HG03378 (cell line): Measurements from ENCODE around the gene CDHR3.

Experiments
- ATAC-seq: cut with Tn5 transposase; IDR thresholded peaks from one replicate; pipeline ENCODE4 v1.9.1; 2021; ENCODE audit warnings: mild to moderate bottlenecking, moderate library complexity; ENCODE audit not compliant: unreplicated experiment

Gene CDHR3, protein sequence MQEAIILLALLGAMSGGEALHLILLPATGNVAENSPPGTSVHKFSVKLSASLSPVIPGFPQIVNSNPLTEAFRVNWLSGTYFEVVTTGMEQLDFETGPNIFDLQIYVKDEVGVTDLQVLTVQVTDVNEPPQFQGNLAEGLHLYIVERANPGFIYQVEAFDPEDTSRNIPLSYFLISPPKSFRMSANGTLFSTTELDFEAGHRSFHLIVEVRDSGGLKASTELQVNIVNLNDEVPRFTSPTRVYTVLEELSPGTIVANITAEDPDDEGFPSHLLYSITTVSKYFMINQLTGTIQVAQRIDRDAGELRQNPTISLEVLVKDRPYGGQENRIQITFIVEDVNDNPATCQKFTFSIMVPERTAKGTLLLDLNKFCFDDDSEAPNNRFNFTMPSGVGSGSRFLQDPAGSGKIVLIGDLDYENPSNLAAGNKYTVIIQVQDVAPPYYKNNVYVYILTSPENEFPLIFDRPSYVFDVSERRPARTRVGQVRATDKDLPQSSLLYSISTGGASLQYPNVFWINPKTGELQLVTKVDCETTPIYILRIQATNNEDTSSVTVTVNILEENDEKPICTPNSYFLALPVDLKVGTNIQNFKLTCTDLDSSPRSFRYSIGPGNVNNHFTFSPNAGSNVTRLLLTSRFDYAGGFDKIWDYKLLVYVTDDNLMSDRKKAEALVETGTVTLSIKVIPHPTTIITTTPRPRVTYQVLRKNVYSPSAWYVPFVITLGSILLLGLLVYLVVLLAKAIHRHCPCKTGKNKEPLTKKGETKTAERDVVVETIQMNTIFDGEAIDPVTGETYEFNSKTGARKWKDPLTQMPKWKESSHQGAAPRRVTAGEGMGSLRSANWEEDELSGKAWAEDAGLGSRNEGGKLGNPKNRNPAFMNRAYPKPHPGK

DNA sequence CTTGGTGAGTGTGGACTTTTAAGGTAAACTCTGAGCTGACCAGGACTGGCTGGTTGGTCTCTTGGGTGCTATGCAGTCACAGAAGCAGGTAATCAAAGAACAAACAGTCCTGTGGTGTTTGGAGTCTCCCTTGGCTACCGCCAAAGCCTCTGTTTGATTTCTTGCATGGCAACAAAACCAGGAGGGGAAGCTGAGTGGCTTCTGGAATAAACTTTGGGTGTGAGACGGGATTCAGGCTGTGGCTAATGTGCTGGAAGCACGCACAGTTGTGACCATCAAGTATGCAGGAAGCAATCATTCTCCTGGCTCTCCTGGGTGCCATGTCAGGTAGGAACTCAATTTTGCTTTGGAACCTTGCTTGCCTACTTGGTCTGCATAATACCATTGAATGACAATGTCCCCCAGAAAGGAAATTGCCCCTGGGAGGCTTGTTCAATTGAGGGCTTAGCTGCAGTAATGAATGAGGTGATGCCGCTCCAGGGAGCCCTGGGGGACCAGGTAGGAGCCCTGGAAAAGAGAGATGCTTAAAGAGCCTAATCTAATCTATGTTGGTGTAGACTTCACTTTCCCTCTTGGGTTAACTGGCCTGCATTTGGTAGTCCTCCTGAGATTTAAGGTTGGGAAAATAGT, at the start of gene CDHR3:
Gene CDHR3 (plus strand): TSS at position 227 of the 630 bp plus-strand sequence. CDS start 55 bp downstream, at position 282.
- ATAC-seq = no peak

- ATAC-seq = no peak
These were observed 49.1 kb upstream of the CDHR3 start for GRCh38 chr7:105913947-105914346.

GRCh38 chr7:105916603-105917002, 46.5 kb upstream of the CDHR3 start:
- ATAC-seq = no peak

GRCh38 chr7:105917659-105918058, 45.4 kb upstream of the CDHR3 start:
- ATAC-seq = no peak

DNA sequence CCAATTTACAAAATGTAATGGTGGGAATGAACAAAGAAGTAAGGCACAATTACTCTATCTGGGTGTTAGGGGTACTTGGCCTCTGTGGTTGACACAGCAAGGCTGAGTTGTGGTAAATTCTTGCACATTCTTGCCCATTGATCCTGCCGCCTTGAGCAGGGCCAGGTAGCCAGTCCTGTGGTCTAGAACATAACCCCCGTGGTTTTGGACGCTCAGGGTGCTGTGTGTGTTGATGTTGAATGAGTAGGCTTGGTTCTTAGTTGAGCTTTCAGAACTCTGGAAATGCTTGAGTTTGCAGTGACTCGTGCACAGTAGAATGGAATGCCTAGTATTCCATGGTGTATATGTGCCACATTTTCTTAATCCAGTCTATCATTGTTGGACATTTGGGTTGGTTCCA, 42.3 kb upstream of the CDHR3 start:
- no peak for ATAC-seq

GRCh38 chr7:105924945-105925344, 38.1 kb upstream of the CDHR3 start:
- no peak for ATAC-seq

GRCh38 chr7:105926131-105926530, 36.9 kb upstream of the CDHR3 start:
- no peak for ATAC-seq

GRCh38 chr7:105931179-105931578, 31.9 kb upstream of the CDHR3 start:
- no peak for ATAC-seq

DNA sequence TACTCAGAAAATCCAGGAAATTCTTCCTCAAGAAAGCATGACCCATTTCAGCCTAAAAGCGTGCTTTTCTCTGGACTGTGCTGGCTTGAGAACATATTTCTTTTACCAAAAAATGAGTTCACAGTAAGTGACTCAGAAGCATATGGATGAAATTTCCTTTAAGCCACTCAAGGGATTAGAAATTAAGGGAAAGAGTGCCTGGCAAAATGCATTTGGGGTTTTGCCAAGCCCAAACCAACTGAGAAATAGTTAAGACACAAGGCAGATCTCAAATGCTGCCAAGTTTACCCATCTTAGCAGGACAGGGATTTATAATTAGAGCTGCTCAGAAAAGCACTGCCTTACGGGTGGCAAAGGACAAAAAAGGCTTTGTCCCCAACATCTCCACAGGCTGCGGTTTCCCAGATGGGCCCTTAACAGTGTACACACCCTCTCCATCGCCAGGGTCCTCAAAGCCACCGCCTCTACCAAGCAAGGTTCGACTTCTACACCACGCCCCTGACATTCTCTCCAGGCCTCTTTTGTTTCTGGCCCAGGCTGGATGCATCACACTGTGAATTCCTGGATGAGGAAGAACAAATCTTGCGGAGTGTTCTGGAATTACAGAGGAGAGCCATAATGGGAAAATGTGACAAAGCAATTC, 30.1 kb upstream of the CDHR3 start:
- ATAC-seq = no peak

- no peak for ATAC-seq
These were observed 28.4 kb upstream of the CDHR3 start for GRCh38 chr7:105934572-105935185.

DNA sequence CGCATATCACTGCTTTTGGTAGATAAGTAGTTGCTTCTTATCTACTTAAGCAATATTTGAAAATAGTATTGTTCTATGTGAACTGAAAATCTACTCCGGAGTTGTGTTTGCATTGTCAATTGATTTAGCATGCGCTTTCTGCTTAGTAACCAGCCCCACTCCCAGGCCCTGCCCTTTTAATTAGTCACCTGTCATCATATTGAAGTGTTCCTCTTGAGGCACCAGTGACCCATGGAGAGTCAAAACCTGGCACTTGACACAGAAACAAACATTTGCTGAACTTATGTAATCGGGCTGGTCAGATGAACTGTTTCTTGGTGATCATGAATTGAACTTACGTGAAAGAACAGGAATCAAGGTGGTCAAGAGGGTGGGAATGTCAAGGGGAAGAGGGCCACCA, 27.8 kb upstream of the CDHR3 start:
- ATAC-seq = no peak

DNA sequence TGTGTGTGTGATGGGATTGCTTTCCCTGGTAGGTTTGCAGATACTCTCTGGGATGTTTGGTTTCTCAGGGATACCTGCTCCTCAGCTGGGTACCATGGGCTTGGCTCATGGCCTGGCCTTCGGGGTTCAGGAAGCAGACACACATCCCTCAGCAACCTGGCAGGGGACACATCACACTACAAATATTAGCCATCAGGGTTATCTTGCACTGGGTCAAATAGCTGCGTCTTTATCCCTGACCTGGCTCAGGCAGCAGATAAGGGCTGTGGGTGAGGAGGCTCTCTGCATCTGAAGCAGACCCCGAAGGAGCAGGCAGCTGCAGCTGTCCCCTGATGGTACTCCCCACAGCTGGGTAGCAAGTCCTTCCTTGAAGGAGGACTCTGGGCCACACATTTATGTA, 25.7 kb upstream of the CDHR3 start:
- ATAC-seq = no peak

DNA sequence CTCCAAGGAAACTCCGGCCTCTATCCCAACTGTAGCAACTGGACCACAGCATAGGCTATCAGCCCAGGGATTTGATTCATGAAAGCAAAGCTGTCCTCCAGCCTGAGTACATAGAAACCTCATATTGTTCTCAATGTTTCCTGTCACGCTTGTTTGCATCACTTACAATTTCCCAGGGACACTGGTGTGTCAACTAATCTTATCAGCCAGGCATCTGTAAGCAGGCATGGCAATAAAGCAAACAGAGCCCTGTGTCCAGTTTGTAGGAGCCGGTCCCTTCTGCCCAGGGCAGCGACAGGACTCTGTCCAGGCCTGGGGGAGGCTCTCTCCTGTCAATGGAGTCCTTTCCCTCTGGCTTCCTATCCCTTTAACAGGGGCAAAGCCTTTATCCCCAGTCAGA, 23.0 kb upstream of the CDHR3 start:
- ATAC-seq = no peak

DNA sequence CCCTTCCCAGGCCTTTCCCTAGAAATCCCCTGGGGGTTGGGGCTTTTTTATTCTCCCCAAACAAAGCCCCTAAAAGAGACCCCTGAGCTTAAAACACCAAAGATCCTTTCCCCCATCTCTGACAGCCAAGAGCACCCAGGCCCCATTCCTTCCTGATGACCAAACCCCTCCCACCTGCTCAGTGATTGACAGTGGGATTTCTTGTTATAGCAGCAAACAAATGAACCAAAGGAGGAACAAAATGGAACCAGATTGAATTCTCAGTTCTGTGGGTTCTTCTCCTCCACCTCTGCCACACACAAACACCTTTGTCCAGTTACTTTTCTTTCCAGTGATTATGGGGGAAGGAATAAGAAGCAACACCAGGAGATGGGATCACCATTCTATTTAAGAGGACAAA, 21.5 kb upstream of the CDHR3 start:
- no peak for ATAC-seq

- no peak for ATAC-seq
These were observed 19.6 kb upstream of the CDHR3 start for GRCh38 chr7:105943486-105943885.

DNA sequence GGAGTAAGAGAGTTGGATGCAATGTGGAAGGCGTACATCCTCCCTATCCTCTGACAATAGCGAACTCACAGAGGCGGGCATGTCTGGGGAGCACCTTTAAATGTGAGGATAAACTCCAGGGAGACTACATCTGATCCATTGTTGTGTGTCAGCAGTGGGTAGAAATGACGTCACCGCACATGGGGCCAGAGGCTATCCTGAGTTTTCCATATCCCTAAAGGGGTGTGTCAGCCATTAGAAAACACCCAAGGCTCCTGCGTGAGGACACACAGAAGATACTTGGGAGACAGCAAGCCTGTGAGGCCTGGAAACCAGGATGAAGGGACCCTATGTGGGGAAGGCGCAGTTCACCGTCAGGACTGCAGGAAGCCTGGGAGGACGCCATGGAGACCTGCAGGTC, 17.2 kb upstream of the CDHR3 start:
- no peak for ATAC-seq

DNA sequence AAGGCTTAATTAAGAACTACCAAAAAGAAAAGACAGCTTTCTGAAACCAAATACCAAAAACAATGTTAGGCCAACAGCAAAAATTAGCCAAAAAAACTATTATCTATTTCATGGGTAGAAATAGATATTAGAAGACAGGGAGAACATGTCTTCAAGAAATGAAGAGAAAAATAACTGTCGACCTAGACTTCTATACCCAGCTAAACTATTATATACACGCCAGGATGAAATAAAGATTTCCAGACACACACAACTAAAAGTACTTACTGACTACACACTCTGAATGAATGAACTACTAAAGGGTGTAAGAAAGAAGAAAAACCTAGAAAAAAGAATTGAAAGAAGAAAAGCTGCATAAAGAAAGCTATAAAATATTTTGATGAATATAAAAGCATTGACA, 11.5 kb upstream of the CDHR3 start:
- ATAC-seq = no peak

GRCh38 chr7:105952917-105953595, 10.0 kb upstream of the CDHR3 start:
- no peak for ATAC-seq

DNA sequence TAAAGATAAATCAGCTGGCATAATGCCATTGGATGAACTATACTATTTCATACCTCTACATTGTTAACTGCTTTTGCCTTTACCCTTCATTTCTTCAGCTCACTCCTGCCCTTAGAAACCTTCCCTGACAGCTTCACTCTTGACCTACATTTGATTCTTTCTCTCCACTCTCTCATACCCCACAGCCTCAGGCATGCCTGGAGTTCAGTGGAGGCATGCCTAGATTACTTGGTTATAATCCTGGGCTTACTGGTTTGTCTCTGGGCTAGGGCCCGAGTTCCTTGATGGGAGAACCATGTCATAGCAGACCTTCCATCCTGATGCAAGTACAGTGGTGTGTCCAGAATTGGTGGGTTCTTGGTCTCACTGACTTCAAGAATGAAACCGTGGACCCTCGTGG, 8.4 kb upstream of the CDHR3 start:
- no peak for ATAC-seq
